Activated naive CD8-positive, alpha-beta T cell treated with anti-CD3 and anti-CD28 coated beads, Interleukin-2, amount 10 ng/mL, durations not matched to agents 7 days and 5 days (primary cell): ENCODE results near the gene DNAJC12. TPM values are rescaled to one million over a fixed set of nuclear protein-coding genes. Genes with fewer than 3 reads are reported as not detected.

Source experiments
- ATAC-seq: fragments of 150-1000 bp; cut with Tn5 transposase; one replicate; pipeline ENCODE4 v1.10.0; 2021; ENCODE audit warnings: low read depth, moderate library complexity
- POLR2A ChIA-PET: fragments of 350-600 bp; sonication (Branson Sonifier 250); formaldehyde crosslinking; loops from one replicate; lab custom pipeline; 2021; ENCODE audit warnings: antibody characterized with exemption; lab: Charles Lee
- DNase-seq: peaks from one replicate; pipeline ENCODE4 v3.0.0; 2021
- H3K27ac Mint-ChIP-seq: one replicate; pipeline ENCODE4 v1.8.0; 2022; ENCODE audit warnings: mild to moderate bottlenecking, mixed read lengths
- H3K27me3 Mint-ChIP-seq: one replicate; pipeline ENCODE4 v1.8.0; 2022; ENCODE audit warnings: mild to moderate bottlenecking, moderate library complexity, mixed read lengths
- H3K36me3 Mint-ChIP-seq: one replicate; pipeline ENCODE4 v1.8.0; 2021; ENCODE audit warnings: mild to moderate bottlenecking, mixed read lengths
- H3K4me1 Mint-ChIP-seq: one replicate; pipeline ENCODE4 v1.8.0; 2021; ENCODE audit warnings: mixed read lengths
- H3K4me3 Mint-ChIP-seq: one replicate; pipeline ENCODE4 v1.8.0; 2022; ENCODE audit warnings: mild to moderate bottlenecking, moderate library complexity, mixed read lengths
- H3K9me3 Mint-ChIP-seq: one replicate; pipeline ENCODE4 v1.8.0; 2021; ENCODE audit warnings: mixed read lengths
- total RNA-seq, 2 experiments: library from RNA; stranded (reverse); gene quantifications; one replicate each; pipeline ENCODE4 v1.2.3, GENCODE V29; 2021

Gene DNAJC12
- total RNA-seq, 2 experiments from 2014 or later: 3.6 to 4.1 TPM

- Mint-ChIP-seq H3K4me3 (no peak overlapping the region), H3K4me1 (peaks cover 17% of the 10 kb centered on the region), H3K9me3 (no peaks in the 10 kb centered on the region), H3K27me3 (no peaks in the 10 kb centered on the region), H3K36me3 (no peaks in the 10 kb centered on the region), H3K27ac (no peak overlapping the region)
- ATAC-seq (no peak), DNase-seq (no peak)
- POLR2A ChIA-PET: no interaction called here
Observed at GRCh38 chr10:67834375-67834774, 3.6 kb downstream of the DNAJC12 start.

- Mint-ChIP-seq H3K9me3 (no peaks in the 10 kb centered on the region), H3K4me3 (no peak overlapping the region), H3K36me3 (peaks cover 3% of the 10 kb centered on the region), H3K27me3 (no peaks in the 10 kb centered on the region), H3K27ac (peak overlapping the region; percentile 37), H3K4me1 (peaks cover 10% of the 10 kb centered on the region)
- no peak for DNase-seq
- no peak for ATAC-seq
- POLR2A ChIA-PET: no interaction called here
Observed at GRCh38 chr10:67827811-67828210, 10.2 kb downstream of the DNAJC12 start.

GRCh38 chr10:67819768-67820204 lies 18.2 kb downstream of the DNAJC12 start:
- Mint-ChIP-seq H3K4me3 (no peak overlapping the region), H3K27me3 (no peaks in the 10 kb centered on the region), H3K4me1 (peaks cover 12% of the 10 kb centered on the region), H3K27ac (peak overlapping the region; percentile 54), H3K9me3 (peaks cover 3% of the 10 kb centered on the region), H3K36me3 (peaks cover 15% of the 10 kb centered on the region)
- POLR2A ChIA-PET: no interaction called here
- ATAC-seq (no peak), DNase-seq (no peak)

- ATAC-seq: no peak
- no peak for DNase-seq
- no peak overlapping the region for H3K4me3 Mint-ChIP-seq
- H3K27ac Mint-ChIP-seq: no peak overlapping the region
- H3K27me3 Mint-ChIP-seq: no peaks in the 10 kb centered on the region
- peaks cover 15% of the 10 kb centered on the region for H3K36me3 Mint-ChIP-seq
- peaks cover 12% of the 10 kb centered on the region for H3K4me1 Mint-ChIP-seq
- H3K9me3 Mint-ChIP-seq: peaks cover 3% of the 10 kb centered on the region
- POLR2A ChIA-PET: no interaction called here
Observed at GRCh38 chr10:67818323-67818722, 19.7 kb downstream of the DNAJC12 start.

- Mint-ChIP-seq H3K4me1 (peaks cover 15% of the 10 kb centered on the region), H3K4me3 (no peak overlapping the region), H3K27me3 (no peaks in the 10 kb centered on the region), H3K36me3 (peaks cover 11% of the 10 kb centered on the region), H3K9me3 (peaks cover 2% of the 10 kb centered on the region), H3K27ac (no peak overlapping the region)
- DNase-seq (no peak), ATAC-seq (no peak)
- POLR2A ChIA-PET: no interaction called here
Observed at GRCh38 chr10:67816719-67817118, 21.3 kb downstream of the DNAJC12 start.

- peak; percentile 22 for ATAC-seq
- H3K4me3 Mint-ChIP-seq: peak overlapping the region; percentile 24
- peaks cover 16% of the 10 kb centered on the region for H3K36me3 Mint-ChIP-seq
- no peaks in the 10 kb centered on the region for H3K27me3 Mint-ChIP-seq
- H3K9me3 Mint-ChIP-seq: no peaks in the 10 kb centered on the region
- H3K27ac Mint-ChIP-seq: no peak overlapping the region
- DNase-seq: no peak
- POLR2A ChIA-PET: interaction anchor here (0.8 kb wide), 1 partner anchor 25 kb away, joined by 3 read pairs; no protein-coding TSS in a partner anchor
- peaks cover 15% of the 10 kb centered on the region for H3K4me1 Mint-ChIP-seq
Observed at GRCh38 chr10:67815571-67816059, 22.4 kb downstream of the DNAJC12 start.

- Mint-ChIP-seq H3K4me3 (no peak overlapping the region), H3K27ac (no peak overlapping the region), H3K4me1 (peaks cover 14% of the 10 kb centered on the region), H3K36me3 (peaks cover 17% of the 10 kb centered on the region), H3K9me3 (peaks cover 6% of the 10 kb centered on the region), H3K27me3 (no peaks in the 10 kb centered on the region)
- ATAC-seq: no peak
- POLR2A ChIA-PET: no interaction called here
- no peak for DNase-seq
Observed at GRCh38 chr10:67812007-67812406, 26.0 kb downstream of the DNAJC12 start.

GRCh38 chr10:67809107-67809506 lies 28.9 kb downstream of the DNAJC12 start:
- no peaks in the 10 kb centered on the region for H3K27me3 Mint-ChIP-seq
- ATAC-seq: no peak
- no peak overlapping the region for H3K27ac Mint-ChIP-seq
- H3K9me3 Mint-ChIP-seq: peaks cover 7% of the 10 kb centered on the region
- POLR2A ChIA-PET: no interaction called here
- peaks cover 18% of the 10 kb centered on the region for H3K36me3 Mint-ChIP-seq
- DNase-seq: no peak
- peaks cover 8% of the 10 kb centered on the region for H3K4me1 Mint-ChIP-seq
- no peak overlapping the region for H3K4me3 Mint-ChIP-seq

- Mint-ChIP-seq H3K27me3 (no peaks in the 10 kb centered on the region), H3K4me3 (no peak overlapping the region), H3K36me3 (peaks cover 18% of the 10 kb centered on the region), H3K9me3 (peaks cover 7% of the 10 kb centered on the region), H3K27ac (no peak overlapping the region), H3K4me1 (peaks cover 11% of the 10 kb centered on the region)
- no peak for DNase-seq
- no peak for ATAC-seq
- POLR2A ChIA-PET: no interaction called here
Observed at GRCh38 chr10:67808704-67809103, 29.3 kb downstream of the DNAJC12 start.

GRCh38 chr10:67807855-67808456 lies 30.0 kb downstream of the DNAJC12 start:
- H3K9me3 Mint-ChIP-seq: peaks cover 7% of the 10 kb centered on the region
- no peak for ATAC-seq

GRCh38 chr10:67804395-67804678 lies 33.7 kb downstream of the DNAJC12 start:
- Mint-ChIP-seq H3K36me3 (peaks cover 6% of the 10 kb centered on the region), H3K9me3 (peaks cover 4% of the 10 kb centered on the region), H3K4me1 (peaks cover 9% of the 10 kb centered on the region), H3K27me3 (no peaks in the 10 kb centered on the region), H3K27ac (no peak overlapping the region), H3K4me3 (no peak overlapping the region)
- ATAC-seq (no peak), DNase-seq (no peak)
- POLR2A ChIA-PET: interaction anchor here (0.6 kb wide), 1 partner anchor 10 kb away, joined by 5 read pairs; no protein-coding TSS in a partner anchor

More at GRCh38 chr10:67807855-67808456, 30.0 kb downstream of the DNAJC12 start:
- Mint-ChIP-seq H3K4me1 (peaks cover 12% of the 10 kb centered on the region), H3K27me3 (no peaks in the 10 kb centered on the region), H3K4me3 (no peak overlapping the region), H3K27ac (no peak overlapping the region), H3K36me3 (peaks cover 18% of the 10 kb centered on the region)
- POLR2A ChIA-PET: no interaction called here
- DNase-seq: no peak

- peak; percentile 47 for ATAC-seq
- no peak overlapping the region for H3K27ac Mint-ChIP-seq
- POLR2A ChIA-PET: interaction anchor here (0.5 to 0.6 kb wide), 2 partner anchors 10 to 1121 kb away, joined by 5 read pairs; no protein-coding TSS in a partner anchor
- no peak for DNase-seq
- no peaks in the 10 kb centered on the region for H3K27me3 Mint-ChIP-seq
- peaks cover 1% of the 10 kb centered on the region for H3K9me3 Mint-ChIP-seq
- peaks cover 9% of the 10 kb centered on the region for H3K4me1 Mint-ChIP-seq
- H3K4me3 Mint-ChIP-seq: no peak overlapping the region
- peaks cover 4% of the 10 kb centered on the region for H3K36me3 Mint-ChIP-seq
Observed at GRCh38 chr10:67803588-67804394, 34.2 kb downstream of the DNAJC12 start.

- peaks cover 4% of the 10 kb centered on the region for H3K36me3 Mint-ChIP-seq
- no peak for DNase-seq
- H3K27me3 Mint-ChIP-seq: no peaks in the 10 kb centered on the region
- POLR2A ChIA-PET: interaction anchor here (0.5 kb wide), 1 partner anchor 1122 kb away, joined by 5 read pairs; no protein-coding TSS in a partner anchor
- no peak for ATAC-seq
- H3K9me3 Mint-ChIP-seq: peaks cover 1% of the 10 kb centered on the region
- no peak overlapping the region for H3K4me3 Mint-ChIP-seq
- peaks cover 7% of the 10 kb centered on the region for H3K4me1 Mint-ChIP-seq
- no peak overlapping the region for H3K27ac Mint-ChIP-seq
Observed at GRCh38 chr10:67802767-67803538, 35.0 kb downstream of the DNAJC12 start.
